ENCODE measurements around the gene GGTLC1. TPM values are rescaled to one million over a fixed set of nuclear protein-coding genes. Genes with fewer than 3 reads are reported as not detected.

The GGTLC1 gene
- total RNA-seq, 1 donor from 2014 or later, result not detected

- Mint-ChIP-seq H3K27me3 (ENCODE audit: unreplicated experiment) (peaks cover 2% of the 10 kb centered on the region), H3K36me3 (ENCODE audit: unreplicated experiment) (no peaks in the 10 kb centered on the region), H3K4me3 (ENCODE audit: unreplicated experiment) (no peak overlapping the region), H3K27ac (ENCODE audit: unreplicated experiment) (no peak overlapping the region), H3K9me3 (ENCODE audit: unreplicated experiment) (no peaks in the 10 kb centered on the region), H3K4me1 (ENCODE audit: low read depth, unreplicated experiment) (no peaks in the 10 kb centered on the region)
- DNase-seq, result no peak
- no peak for TF ChIP-seq CTCF (IDR thresholded peaks at IDR 0.05; ENCODE audit: partially characterized antibody, unreplicated experiment)
Measured at GRCh38 chr20:23954008-23954745, 34.4 kb downstream of the GGTLC1 start.

DNA sequence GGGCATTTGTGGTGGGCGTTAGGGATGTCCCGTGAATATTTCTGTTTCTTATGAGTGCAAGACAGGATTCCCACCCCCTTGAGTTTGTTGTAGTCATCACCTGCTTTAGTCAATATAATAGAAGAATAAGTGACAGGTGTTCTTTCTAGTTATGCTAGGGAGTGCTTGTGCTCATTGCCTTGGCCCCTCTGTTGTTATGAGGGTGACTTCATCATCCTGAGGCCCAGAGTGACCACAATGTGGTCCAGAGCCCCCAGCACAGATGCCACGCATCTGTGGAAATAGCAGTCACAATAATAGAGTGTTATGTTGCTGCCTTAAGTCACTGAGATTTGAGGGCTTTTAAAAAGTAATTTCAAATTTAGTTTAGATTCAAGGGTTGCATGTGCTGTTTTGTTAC lies 42.4 kb downstream of the GGTLC1 start:
- Mint-ChIP-seq H3K4me1 (ENCODE audit: low read depth, unreplicated experiment) (no peaks in the 10 kb centered on the region), H3K36me3 (ENCODE audit: unreplicated experiment) (no peaks in the 10 kb centered on the region), H3K27ac (ENCODE audit: unreplicated experiment) (no peak overlapping the region), H3K4me3 (ENCODE audit: unreplicated experiment) (no peak overlapping the region), H3K27me3 (ENCODE audit: unreplicated experiment) (no peaks in the 10 kb centered on the region), H3K9me3 (ENCODE audit: unreplicated experiment) (no peaks in the 10 kb centered on the region)
- no peak for TF ChIP-seq CTCF (IDR thresholded peaks at IDR 0.05; ENCODE audit: partially characterized antibody, unreplicated experiment)
- DNase-seq, result no peak

DNA sequence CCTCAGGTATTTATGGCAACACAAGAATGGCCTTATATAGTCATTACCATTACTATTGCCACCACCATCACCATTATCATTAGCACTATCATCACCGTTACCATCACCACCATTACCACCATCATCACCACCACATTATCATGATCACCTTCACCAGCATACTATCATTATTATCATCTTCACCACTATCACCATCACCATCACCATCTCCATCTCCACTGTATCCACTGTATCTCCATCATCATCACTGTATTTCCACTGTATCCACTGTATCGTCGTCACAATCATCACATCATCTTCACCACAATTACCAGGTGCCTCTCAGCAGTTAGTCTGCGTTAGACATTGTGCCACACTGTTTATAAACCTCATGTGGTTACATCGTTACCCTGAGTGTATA lies 45.3 kb downstream of the GGTLC1 start:
- Mint-ChIP-seq H3K36me3 (ENCODE audit: unreplicated experiment) (peaks cover 4% of the 10 kb centered on the region), H3K27ac (ENCODE audit: unreplicated experiment) (no peak overlapping the region), H3K9me3 (ENCODE audit: unreplicated experiment) (peaks cover 2% of the 10 kb centered on the region), H3K27me3 (ENCODE audit: unreplicated experiment) (peaks cover 2% of the 10 kb centered on the region), H3K4me3 (ENCODE audit: unreplicated experiment) (no peak overlapping the region), H3K4me1 (ENCODE audit: low read depth, unreplicated experiment) (no peaks in the 10 kb centered on the region)
- no peak for DNase-seq
- no peak for TF ChIP-seq CTCF (IDR thresholded peaks at IDR 0.05; ENCODE audit: partially characterized antibody, unreplicated experiment)

GRCh38 chr20:23939641-23940040 lies 48.9 kb downstream of the GGTLC1 start:
- Mint-ChIP-seq H3K4me1 (ENCODE audit: low read depth, unreplicated experiment) (no peaks in the 10 kb centered on the region), H3K27me3 (ENCODE audit: unreplicated experiment) (peaks cover 4% of the 10 kb centered on the region), H3K27ac (ENCODE audit: unreplicated experiment) (no peak overlapping the region), H3K4me3 (ENCODE audit: unreplicated experiment) (no peak overlapping the region), H3K9me3 (ENCODE audit: unreplicated experiment) (peaks cover 2% of the 10 kb centered on the region), H3K36me3 (ENCODE audit: unreplicated experiment) (peaks cover 4% of the 10 kb centered on the region)
- no peak for TF ChIP-seq CTCF (IDR thresholded peaks at IDR 0.05; ENCODE audit: partially characterized antibody, unreplicated experiment)
- no peak for DNase-seq

GRCh38 chr20:23939063-23939462 lies 49.5 kb downstream of the GGTLC1 start:
- Mint-ChIP-seq H3K9me3 (ENCODE audit: unreplicated experiment) (peaks cover 2% of the 10 kb centered on the region), H3K4me3 (ENCODE audit: unreplicated experiment) (no peak overlapping the region), H3K36me3 (ENCODE audit: unreplicated experiment) (peaks cover 4% of the 10 kb centered on the region), H3K27ac (ENCODE audit: unreplicated experiment) (no peak overlapping the region), H3K4me1 (ENCODE audit: low read depth, unreplicated experiment) (no peaks in the 10 kb centered on the region), H3K27me3 (ENCODE audit: unreplicated experiment) (peaks cover 4% of the 10 kb centered on the region)
- TF ChIP-seq CTCF (IDR thresholded peaks at IDR 0.05; ENCODE audit: partially characterized antibody, unreplicated experiment), result no peak
- no peak for DNase-seq

Measured in glutamatergic neuron (in vitro differentiated cells).